Breast epithelium (tissue), 4 donors: ENCODE measurements around the gene CBX6. TPM values are rescaled to one million over a fixed set of nuclear protein-coding genes. Genes with fewer than 3 reads are reported as not detected.

ENCODE experiments used
- DNase-seq, 2 donors: peaks; one replicate each; pipeline ENCODE4 v3.0.0-alpha.2; 2019; ENCODE audit warnings: low spot score in 2 of 2
- H3K27ac ChIP-seq, 2 donors: fragments of 200-600 bp; sonication (generic) in 1 of 2; one replicate each; pipeline ENCODE4 v1.5.1; 2016 to 2019; ENCODE audit warnings: mild to moderate bottlenecking in 1 of 2
- H3K27me3 ChIP-seq, 2 donors: fragments of 200-600 bp; sonication (generic) in 1 of 2; one replicate each; pipeline versions ENCODE4 v1.5.1 to v1.6.0; 2017 to 2019; ENCODE audit warnings: control low read depth in 1 of 2, mild to moderate bottlenecking in 1 of 2
- H3K36me3 ChIP-seq: fragments of 200-600 bp; one replicate; pipeline ENCODE4 v1.5.1; 2019
- H3K4me1 ChIP-seq, 2 donors: fragments of 200-600 bp; sonication (generic); one replicate each; pipeline ENCODE4 v1.5.1; 2016 to 2019; ENCODE audit warnings: control low read depth in 1 of 2
- H3K4me3 ChIP-seq, 3 donors: fragments of 200-600 bp; sonication (generic); 1 replicate in 2 of 3; 2 replicates in 1 of 3; pipeline ENCODE4 v1.5.1; 2016 to 2019; ENCODE audit warnings: mild to moderate bottlenecking in 3 of 3, moderate library complexity in 2 of 3
- H3K9me3 ChIP-seq, 2 donors: fragments of 200-600 bp; sonication (generic) in 1 of 2; one replicate each; pipeline ENCODE4 v1.5.1; 2016 to 2019; ENCODE audit warnings: control low read depth in 1 of 2
- POLR2A ChIP-seq: fragments of 450-650 bp; IDR thresholded peaks from one replicate; pipeline ENCODE4 v1.6.1; 2016; ENCODE audit warnings: antibody characterized with exemption, mild to moderate bottlenecking, moderate library complexity
- POLR2AphosphoS5 ChIP-seq, 3 donors: sonication (generic); formaldehyde crosslinking; IDR thresholded peaks; one replicate each; pipeline ENCODE4 v1.6.1; 2017; ENCODE audit warnings: antibody characterized with exemption in 3 of 3
- intact Hi-C: fragments of 100-400 bp; cut with DNase I; formaldehyde crosslinking; loops from one replicate; pipeline ENCODE4 v1.15.1; 2023; ENCODE audit warnings: low total_unique reads
- total RNA-seq, 3 donors: library from RNA; depleted of rRNA; stranded (reverse); fragments of >200 nt; gene quantifications; one replicate each; pipeline ENCODE4 v1.1.0, GENCODE V29; 2016
- TF ChIP-seq, protein P1 (sequence below), 3 donors: fragments of 450-650 bp; IDR thresholded peaks; one replicate each; pipeline ENCODE4 v1.5.1; 2016 to 2017; ENCODE audit warnings: antibody characterized with exemption in 3 of 3, mild to moderate bottlenecking in 3 of 3, moderate library complexity in 3 of 3

CBX6 gene
- total RNA-seq, 3 donors from 2014 or later, result 20.2 to 34.7 (median 25.9) TPM

DNA sequence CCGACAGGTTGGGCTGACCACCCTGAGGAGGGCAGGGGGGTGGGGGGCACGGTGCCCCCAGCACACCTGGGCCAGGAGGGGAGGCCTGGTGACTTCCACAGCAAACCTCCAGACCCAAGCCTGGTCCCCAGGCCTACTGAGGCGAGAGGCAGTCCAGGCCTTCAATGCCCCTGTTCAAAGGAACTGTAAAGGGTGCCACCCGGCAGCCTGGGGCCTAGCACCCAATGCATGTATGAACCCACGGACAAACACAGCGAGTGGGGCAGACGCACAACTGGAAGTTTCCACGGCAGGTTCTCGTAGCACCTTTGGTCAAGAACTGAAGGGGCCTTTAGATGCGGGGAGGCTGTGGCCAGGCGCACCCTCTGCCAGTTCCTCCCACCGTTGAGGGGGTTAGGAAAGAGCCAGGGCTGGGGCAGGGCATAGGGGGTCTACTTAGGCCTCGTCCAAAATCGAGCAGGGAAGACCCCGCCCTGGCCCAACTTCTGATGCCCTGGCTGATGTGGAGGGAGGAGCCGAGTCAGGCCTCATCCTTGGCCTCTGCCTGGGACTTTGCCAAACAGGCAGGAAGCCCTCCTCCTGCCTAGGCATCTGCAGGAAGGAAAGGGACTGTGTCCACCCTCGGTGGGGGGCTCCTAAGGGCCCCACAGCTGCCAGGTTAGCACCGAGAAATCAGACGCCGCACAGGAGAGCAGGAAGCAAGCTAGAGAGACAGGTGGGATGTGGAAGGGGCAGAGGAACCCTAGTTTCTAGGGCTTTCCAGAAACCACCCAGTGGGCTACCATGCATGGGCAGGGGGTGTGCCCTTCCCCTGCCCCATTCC is 6.6 kb downstream of the CBX6 start:
- Histone ChIP-seq H3K4me1 (peaks cover 11 to 15% of the 10 kb centered on the region in 2 donors), H3K27ac (peak overlapping the region; percentile 56 to 85), H3K36me3 (no peaks in the 10 kb centered on the region), H3K4me3 (peak overlapping the region in 1 of 3 donors; percentile 54), H3K27me3 (no peaks in the 10 kb centered on the region), H3K9me3 (no peaks in the 10 kb centered on the region)
- TF ChIP-seq POLR2AphosphoS5 (IDR thresholded peaks at IDR 0.05) (no peak), POLR2A (no peak)
- TF ChIP-seq, protein P1, sequence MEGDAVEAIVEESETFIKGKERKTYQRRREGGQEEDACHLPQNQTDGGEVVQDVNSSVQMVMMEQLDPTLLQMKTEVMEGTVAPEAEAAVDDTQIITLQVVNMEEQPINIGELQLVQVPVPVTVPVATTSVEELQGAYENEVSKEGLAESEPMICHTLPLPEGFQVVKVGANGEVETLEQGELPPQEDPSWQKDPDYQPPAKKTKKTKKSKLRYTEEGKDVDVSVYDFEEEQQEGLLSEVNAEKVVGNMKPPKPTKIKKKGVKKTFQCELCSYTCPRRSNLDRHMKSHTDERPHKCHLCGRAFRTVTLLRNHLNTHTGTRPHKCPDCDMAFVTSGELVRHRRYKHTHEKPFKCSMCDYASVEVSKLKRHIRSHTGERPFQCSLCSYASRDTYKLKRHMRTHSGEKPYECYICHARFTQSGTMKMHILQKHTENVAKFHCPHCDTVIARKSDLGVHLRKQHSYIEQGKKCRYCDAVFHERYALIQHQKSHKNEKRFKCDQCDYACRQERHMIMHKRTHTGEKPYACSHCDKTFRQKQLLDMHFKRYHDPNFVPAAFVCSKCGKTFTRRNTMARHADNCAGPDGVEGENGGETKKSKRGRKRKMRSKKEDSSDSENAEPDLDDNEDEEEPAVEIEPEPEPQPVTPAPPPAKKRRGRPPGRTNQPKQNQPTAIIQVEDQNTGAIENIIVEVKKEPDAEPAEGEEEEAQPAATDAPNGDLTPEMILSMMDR (IDR thresholded peaks at IDR 0.05), result no peak
- intact Hi-C loops, result loop anchor here (10.0 kb wide), 1 partner anchor 119 kb away; the partner anchor contains the start of gene APOBEC3B
- no peak for DNase-seq

DNA sequence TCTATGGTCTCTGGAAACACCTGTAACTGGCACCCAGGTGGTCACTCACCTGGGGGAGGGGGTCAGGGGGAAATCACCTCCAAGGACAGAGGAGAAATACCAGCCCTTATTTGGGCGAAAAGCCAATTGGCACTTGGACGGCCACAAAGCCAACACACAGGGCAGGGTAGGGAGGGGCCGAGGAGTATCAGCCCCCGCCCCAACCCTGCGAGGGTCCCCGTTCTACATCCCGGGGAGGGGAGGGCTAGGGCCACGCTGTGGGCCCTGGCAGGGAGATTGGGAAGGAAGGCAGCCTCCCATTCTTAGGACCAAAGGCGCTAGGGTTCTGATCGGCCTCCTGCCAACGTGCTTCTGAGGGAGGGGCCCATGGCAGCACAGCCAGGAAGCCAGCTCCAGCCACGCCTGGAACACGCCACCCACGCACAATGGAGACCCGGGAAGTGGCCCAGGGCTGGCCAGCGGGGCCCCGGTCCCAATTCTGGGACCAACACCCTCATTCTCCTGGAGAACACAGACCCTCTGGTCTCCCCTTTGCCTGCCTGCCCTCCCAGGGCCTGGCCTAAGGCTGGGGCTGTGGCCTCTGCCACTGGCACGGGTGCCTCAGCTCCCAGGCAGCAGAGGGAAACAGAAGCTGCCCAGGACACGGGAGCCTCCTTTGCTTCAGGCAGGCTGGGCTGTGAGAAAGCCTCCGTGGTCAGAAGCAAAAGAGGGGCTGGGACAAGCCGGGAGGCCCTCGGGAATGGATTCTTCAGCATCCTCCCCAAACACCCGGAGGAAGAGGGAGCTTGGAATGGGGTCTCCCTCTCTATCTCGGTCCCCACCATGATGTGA is 7.4 kb downstream of the CBX6 start:
- Histone ChIP-seq H3K4me1 (peaks cover 10 to 15% of the 10 kb centered on the region in 2 donors), H3K9me3 (no peaks in the 10 kb centered on the region), H3K27ac (peak overlapping the region; percentile 56 to 85), H3K36me3 (no peaks in the 10 kb centered on the region), H3K4me3 (peak overlapping the region in 2 of 3 donors; percentile 13 to 54), H3K27me3 (no peaks in the 10 kb centered on the region)
- no peak for TF ChIP-seq POLR2AphosphoS5 (IDR thresholded peaks at IDR 0.05)
- TF ChIP-seq POLR2A, result no peak
- TF ChIP-seq, protein P1 (IDR thresholded peaks at IDR 0.05), result no peak
- peak; percentile 40 to 47 for DNase-seq
- intact Hi-C loops, result loop anchor here (10.0 kb wide), 1 partner anchor 120 kb away; the partner anchor contains the start of gene APOBEC3B

DNA sequence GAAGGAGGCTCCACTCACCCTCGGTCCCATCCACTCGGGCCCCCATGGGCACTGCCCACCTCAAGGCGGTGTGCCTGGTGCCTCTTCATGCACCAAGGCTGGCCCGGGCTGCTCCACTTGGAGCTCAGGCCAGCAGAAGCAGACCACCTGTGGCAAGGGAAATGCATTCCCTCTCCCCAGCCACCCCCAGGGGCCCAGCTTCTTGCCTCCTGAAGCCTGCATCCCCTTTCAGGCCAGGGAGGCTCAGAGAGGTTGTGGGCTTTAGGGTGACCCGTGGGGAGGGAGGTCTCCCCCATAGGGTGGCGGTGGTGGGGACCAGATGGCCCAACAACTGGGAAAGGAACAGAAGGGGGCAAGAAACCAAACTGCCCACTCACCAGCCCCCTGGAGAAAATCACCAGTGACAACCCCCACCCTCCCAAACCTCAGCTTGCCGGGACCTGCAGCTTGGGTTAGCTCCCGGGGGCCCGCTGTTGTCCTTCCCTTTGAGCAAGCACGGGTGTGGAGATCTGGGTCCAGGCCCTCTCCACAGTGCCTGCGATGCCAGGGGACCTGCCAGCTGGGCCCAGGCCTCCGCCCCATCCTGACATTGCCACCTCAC is 8.4 kb downstream of the CBX6 start:
- Histone ChIP-seq H3K27me3 (no peaks in the 10 kb centered on the region), H3K4me3 (no peak overlapping the region), H3K27ac (no peak overlapping the region), H3K36me3 (no peaks in the 10 kb centered on the region), H3K9me3 (no peaks in the 10 kb centered on the region), H3K4me1 (peaks cover 10 to 15% of the 10 kb centered on the region in 2 donors)
- no peak for TF ChIP-seq POLR2A
- TF ChIP-seq, protein P1 (IDR thresholded peaks at IDR 0.05), result no peak
- no peak for TF ChIP-seq POLR2AphosphoS5 (IDR thresholded peaks at IDR 0.05)
- intact Hi-C loops, result loop anchor here (10.0 kb wide), 1 partner anchor 121 kb away; the partner anchor contains the start of gene APOBEC3B
- DNase-seq, result peak in 1 of 2 donors; percentile 40

DNA sequence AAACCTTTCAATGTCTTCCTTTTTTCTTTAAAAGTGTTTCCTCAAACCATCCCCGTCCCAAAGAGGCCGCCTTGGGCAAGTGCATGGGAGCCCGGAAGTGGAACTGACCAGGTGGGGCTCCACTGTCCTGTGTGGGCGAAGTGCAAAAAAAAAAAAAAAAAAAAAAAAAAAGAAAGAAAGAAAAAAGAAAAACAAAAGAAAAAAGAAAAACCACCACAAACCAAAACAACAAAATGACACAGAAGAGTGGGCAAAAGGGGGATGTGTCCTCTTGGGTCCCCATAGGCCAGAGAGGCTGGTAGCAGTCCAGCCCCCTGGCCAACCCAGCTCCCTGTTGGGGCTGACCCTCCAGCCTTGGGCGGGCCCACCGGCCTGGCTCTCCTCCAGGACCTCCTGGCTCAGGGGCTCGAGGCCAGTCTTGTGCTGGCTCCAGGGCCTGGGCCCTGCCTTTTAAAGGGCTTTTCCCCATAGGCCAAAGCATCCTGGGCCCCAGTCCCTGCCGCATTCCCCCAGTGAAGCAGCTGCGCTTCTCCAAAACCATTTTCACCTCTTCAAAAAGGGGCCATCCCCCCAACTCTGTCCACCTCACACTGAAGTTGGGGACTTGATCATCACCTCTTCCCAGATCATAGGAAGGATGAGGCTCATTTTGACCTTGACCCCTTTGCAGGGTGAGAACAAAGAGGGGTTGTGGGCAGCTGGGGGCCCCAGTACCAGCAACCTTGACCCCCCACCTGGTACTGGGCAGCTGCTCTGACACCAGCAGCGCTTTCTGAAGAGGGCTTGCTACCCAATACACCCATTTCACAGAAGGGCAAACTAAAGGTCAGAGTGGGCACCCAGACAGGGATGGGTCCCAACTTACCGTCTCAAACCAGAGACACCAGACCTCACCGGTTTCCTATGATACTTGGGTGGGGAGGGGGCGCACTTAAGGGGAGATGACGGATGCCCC is 9.4 kb downstream of the CBX6 start:
- Histone ChIP-seq H3K9me3 (no peaks in the 10 kb centered on the region), H3K27me3 (no peaks in the 10 kb centered on the region), H3K4me3 (no peak overlapping the region), H3K27ac (no peak overlapping the region), H3K4me1 (peaks cover 10 to 15% of the 10 kb centered on the region in 2 donors), H3K36me3 (no peaks in the 10 kb centered on the region)
- TF ChIP-seq, protein P1 (IDR thresholded peaks at IDR 0.05), result no peak
- TF ChIP-seq POLR2A, result no peak
- TF ChIP-seq POLR2AphosphoS5 (IDR thresholded peaks at IDR 0.05), result no peak
- peak in 1 of 2 donors; percentile 37 for DNase-seq
- intact Hi-C loops, result loop anchor here (10.0 kb wide), 1 partner anchor 122 kb away; the partner anchor contains the start of gene APOBEC3B
